AG04450 (cell line): ENCODE results near the gene IGDCC3. TPM values are rescaled to one million over a fixed set of nuclear protein-coding genes. Genes with fewer than 3 reads are reported as not detected.

Source experiments
- CTCF ChIA-PET: fragments of 300-600, 350-600 bp; formaldehyde crosslinking; extraction: SDS; loops from one replicate; lab custom pipeline; 2022; ENCODE audit warnings: antibody characterized with exemption, inconsistent platforms; lab: Charles Lee
- POLR2A ChIA-PET: fragments of 350-600 bp; formaldehyde crosslinking; extraction: SDS; loops from one replicate; lab custom pipeline; 2021; ENCODE audit warnings: antibody characterized with exemption, inconsistent platforms; lab: Yijun Ruan, JAX
- DNase-seq: peaks from one replicate; pipeline ENCODE4 v3.0.0-alpha.2; 2011; ENCODE audit warnings: low read depth, low spot score
- H3K27ac ChIP-seq: one replicate; pipeline ENCODE4 v1.5.1; 2012; ENCODE audit warnings: low read depth, low read length, control low read depth
- H3K27me3 ChIP-seq: one replicate; pipeline ENCODE4 v1.6.0; 2012; ENCODE audit warnings: low read length; ENCODE audit not compliant: control insufficient read depth, insufficient read depth
- H3K4me3 ChIP-seq: 2 replicates; pipeline ENCODE4 v1.5.1; 2011; ENCODE audit warnings: mild to moderate bottlenecking, low read depth, low read length, control low read depth
- H3K9me3 ChIP-seq: 2 replicates; pipeline ENCODE4 v1.5.1; 2012; ENCODE audit warnings: low read length; ENCODE audit not compliant: control insufficient read depth, insufficient read depth
- CTCF ChIP-seq: IDR thresholded peaks from 2 replicates; pipeline ENCODE4 v1.5.1; 2011; ENCODE audit warnings: low read depth, low read length, control low read depth, inconsistent platforms
- polyA plus RNA-seq: library from polyadenylated mRNA; depleted of rRNA; stranded (reverse); fragments of >200 nt; gene quantifications from 2 replicates; pipeline ENCODE4 v1.2.3, GENCODE V29; 2011

IGDCC3 gene
- polyA plus RNA-seq, 1 experiment, result 0.11 TPM

GRCh38 chr15:65391732-65392131, 13.9 kb upstream of the IGDCC3 start:
- H3K9me3 ChIP-seq, result no peaks in the 10 kb centered on the region
- H3K4me3 ChIP-seq, result no peak overlapping the region
- CTCF ChIA-PET, result interaction anchor here (0.6 to 1.5 kb wide), 3 partner anchors 9 to 73 kb away, joined by 3 to 6 read pairs (median 5); no protein-coding TSS in a partner anchor
- no peak for DNase-seq
- no peak overlapping the region for H3K27ac ChIP-seq
- H3K27me3 ChIP-seq, result peaks cover 34% of the 10 kb centered on the region
- POLR2A ChIA-PET, result no interaction called here
- TF ChIP-seq CTCF, result no peak

GRCh38 chr15:65390447-65390846, 12.6 kb upstream of the IGDCC3 start:
- Histone ChIP-seq H3K9me3 (no peaks in the 10 kb centered on the region; the same call in 1 of the 2 replicates), H3K27me3 (peaks cover 25% of the 10 kb centered on the region), H3K27ac (no peak overlapping the region), H3K4me3 (no peak overlapping the region)
- no peak for DNase-seq
- ChIA-PET POLR2A (no interaction called here), CTCF (interaction anchor here (1.5 to 1.7 kb wide), 2 partner anchors 72 kb away, joined by 6 to 7 read pairs; no protein-coding TSS in a partner anchor)
- TF ChIP-seq CTCF, result no peak

- H3K27me3 ChIP-seq, result peaks cover 25% of the 10 kb centered on the region
- H3K27ac ChIP-seq, result no peak overlapping the region
- no peak for DNase-seq
- POLR2A ChIA-PET, result interaction anchor here (0.8 kb wide), 1 partner anchor 85 kb away, joined by 3 read pairs; the partner anchor contains the start of gene RNU5B-1
- CTCF ChIA-PET, result interaction anchor here (1.7 kb wide), 1 partner anchor 70 kb away, joined by 7 read pairs; no protein-coding TSS in a partner anchor
- no peak for TF ChIP-seq CTCF
- no peak overlapping the region for H3K4me3 ChIP-seq
- H3K9me3 ChIP-seq, result no peaks in the 10 kb centered on the region; the same call in 1 of the 2 replicates
These were observed 11.4 kb upstream of the IGDCC3 start for GRCh38 chr15:65389226-65389625.

GRCh38 chr15:65388306-65389080, 10.7 kb upstream of the IGDCC3 start:
- no peak for DNase-seq
- Histone ChIP-seq H3K9me3 (no peaks in the 10 kb centered on the region; the same call in 1 of the 2 replicates), H3K27ac (no peak overlapping the region), H3K4me3 (no peak overlapping the region), H3K27me3 (peaks cover 24% of the 10 kb centered on the region)
- CTCF ChIA-PET, result interaction anchor here (1.7 to 8.1 kb wide), 2 partner anchors 69 to 70 kb away, joined by 7 to 211 read pairs; no protein-coding TSS in a partner anchor
- no peak for TF ChIP-seq CTCF
- POLR2A ChIA-PET, result interaction anchor here (0.7 to 0.8 kb wide), 2 partner anchors 45 to 84 kb away, joined by 3 to 5 read pairs; partner anchors contain the start of gene RNU5B-1

- ChIA-PET CTCF (interaction anchor here (0.6 to 8.1 kb wide), 4 partner anchors 13 to 197 kb away, joined by 3 to 211 read pairs (median 4); no protein-coding TSS in a partner anchor), POLR2A (interaction anchor here (0.9 kb wide), 1 partner anchor 82 kb away, joined by 3 read pairs; the partner anchor contains the start of gene RNU5B-1)
- Histone ChIP-seq H3K27me3 (peaks cover 20% of the 10 kb centered on the region), H3K27ac (no peak overlapping the region), H3K4me3 (no peak overlapping the region), H3K9me3 (no peaks in the 10 kb centered on the region; the same call in 1 of the 2 replicates)
- no peak for DNase-seq
- no peak for TF ChIP-seq CTCF
These were observed 9.1 kb upstream of the IGDCC3 start for GRCh38 chr15:65386886-65387285.
